GM18870 (cell line): ENCODE measurements around the gene ZBTB12.
"Not testable (repeated sequence)": the region's sequence is repeated elsewhere in the genome, so short reads cannot be mapped to it uniquely, and the experiment has no call there.

Experiments
- ATAC-seq: cut with Tn5 transposase; IDR thresholded peaks from one replicate; pipeline ENCODE4 v1.9.1; 2021; ENCODE audit warnings: moderate library complexity; ENCODE audit not compliant: unreplicated experiment

The ZBTB12 gene

DNA sequence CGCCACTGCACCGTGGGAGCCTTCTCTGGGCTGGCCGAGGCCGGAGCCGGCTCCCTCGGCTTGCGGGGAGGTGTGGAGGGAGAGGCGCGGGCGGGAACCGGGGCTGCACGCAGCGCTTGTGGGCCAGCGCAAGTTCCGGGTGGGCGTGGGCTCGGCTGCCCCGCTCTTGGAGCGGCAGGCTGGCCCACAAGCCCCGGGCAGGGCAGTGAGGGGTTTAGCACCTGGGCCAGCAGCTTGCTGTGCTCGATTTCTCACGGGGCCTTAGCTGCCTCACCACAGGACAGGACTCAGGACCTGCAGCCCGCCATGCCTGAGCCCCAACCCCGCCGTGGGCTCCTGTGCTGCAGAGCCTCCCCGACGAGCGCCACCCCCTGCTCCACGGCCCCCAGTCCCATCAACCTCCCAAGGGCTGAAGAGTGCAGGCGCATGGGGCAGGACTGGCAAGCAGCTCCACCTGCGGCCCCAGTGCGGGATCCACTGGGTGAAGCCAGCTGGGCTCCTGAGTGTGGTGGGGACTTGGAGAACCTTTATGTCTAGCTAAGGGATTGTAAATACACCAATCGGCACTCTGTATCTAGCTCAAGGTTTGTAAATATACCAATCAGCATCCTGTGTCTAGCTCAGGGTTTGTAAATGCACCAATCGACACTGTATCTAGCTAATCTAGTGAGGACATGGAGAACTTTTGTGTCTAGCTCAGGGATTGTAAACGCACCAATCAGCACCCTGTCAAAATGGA is 49.7 kb downstream of the ZBTB12 start:
- ATAC-seq: not testable (repeated sequence)

DNA sequence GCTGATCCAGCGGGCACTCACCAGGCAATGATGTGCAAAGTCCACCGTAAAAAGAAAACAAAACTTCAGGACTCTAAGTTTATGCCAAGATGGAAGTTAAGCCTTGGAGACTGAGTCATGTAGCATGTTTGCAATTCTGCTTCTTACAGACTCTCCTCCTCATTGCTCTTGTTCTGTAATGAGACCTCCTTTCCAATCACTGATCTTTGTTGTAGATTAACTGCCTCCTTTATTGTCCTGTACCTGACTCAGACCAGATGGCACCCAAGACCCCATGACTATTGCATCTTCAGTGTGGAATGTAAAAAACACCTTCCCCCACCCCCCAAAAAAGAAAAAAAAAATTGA is 50.4 kb downstream of the ZBTB12 start:
- no peak for ATAC-seq

DNA sequence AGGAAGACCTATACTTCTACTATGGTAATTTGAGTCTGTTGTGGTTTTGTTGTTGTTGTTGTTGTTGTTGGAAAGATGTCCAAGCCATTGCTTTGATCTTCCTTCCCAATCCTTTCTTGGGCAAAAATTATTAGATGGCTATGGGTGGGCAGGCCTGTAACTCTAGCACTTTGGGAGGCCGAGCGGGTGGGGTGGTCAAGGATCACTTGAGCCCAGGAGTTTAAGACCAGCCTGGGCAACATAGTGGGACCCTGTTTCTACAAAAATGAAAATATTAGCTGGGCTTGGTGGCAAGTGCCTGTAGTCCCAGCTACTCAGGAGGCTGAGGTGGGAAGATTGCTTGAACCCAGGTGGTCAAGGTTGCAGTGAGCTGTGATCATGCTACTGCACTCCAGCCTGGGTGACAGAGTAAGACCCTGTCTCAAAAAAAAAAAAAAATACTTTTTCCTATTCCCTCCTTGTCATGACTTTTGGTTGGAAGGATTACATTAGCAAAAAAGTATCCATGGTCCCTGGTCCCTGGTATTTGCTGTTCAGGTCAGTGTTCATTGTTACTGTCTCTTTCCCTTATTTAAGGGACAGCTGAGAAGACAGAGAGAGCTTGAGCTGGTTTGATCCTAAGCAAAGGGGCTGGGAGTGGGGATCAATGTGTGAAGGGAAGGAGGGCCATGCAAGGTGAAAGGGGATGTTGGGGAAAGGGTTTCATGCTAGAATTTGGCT is 51.0 kb downstream of the ZBTB12 start:
- ATAC-seq: no peak
